ENCODE results near the gene ZNF594.
"Not testable (repeated sequence)": the region's sequence is repeated elsewhere in the genome, so short reads cannot be mapped to it uniquely, and the experiment has no call there.

Gene ZNF594

DNA sequence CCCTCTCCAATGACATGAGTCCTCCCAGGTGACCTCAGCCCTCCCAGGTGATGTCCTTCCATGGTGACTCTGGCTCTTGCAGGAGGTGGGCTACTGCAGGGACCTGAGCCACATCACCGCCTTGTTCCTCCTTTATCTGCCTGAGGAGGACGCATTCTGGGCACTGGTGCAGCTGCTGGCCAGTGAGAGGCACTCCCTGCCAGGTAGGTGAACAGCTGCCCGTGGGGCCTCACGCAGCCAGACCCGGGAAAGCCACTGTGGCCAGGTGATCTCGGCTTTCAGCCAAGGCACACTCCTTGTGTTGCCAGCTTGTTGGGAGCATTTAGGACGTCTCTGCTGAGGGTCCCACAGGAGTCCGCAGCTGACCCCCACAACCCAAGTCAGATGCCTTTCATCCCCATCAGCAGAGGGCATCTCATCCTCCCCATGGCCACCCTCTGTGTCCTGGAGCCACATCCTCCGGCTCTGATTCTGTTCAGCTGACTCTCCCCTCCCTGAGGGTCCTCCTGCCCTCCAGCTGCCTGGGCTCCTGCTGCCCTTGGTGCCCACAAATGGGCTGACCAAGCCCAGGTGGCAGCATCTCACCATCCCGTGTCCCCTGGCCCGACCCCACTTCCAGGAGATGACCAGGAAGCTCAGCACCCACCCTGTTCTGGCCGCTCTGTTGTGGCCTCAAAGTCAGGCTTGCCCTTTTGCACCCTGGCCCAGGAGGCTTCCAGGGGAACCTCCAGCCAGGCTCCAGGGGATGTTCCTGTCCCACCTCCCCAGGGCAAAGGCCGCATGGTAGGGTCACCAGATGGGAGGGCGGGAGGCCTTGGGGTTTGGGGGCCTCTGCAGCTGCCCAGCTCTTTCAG lies 55.7 kb downstream of the ZNF594 start:
- no peak for DNase-seq

DNA sequence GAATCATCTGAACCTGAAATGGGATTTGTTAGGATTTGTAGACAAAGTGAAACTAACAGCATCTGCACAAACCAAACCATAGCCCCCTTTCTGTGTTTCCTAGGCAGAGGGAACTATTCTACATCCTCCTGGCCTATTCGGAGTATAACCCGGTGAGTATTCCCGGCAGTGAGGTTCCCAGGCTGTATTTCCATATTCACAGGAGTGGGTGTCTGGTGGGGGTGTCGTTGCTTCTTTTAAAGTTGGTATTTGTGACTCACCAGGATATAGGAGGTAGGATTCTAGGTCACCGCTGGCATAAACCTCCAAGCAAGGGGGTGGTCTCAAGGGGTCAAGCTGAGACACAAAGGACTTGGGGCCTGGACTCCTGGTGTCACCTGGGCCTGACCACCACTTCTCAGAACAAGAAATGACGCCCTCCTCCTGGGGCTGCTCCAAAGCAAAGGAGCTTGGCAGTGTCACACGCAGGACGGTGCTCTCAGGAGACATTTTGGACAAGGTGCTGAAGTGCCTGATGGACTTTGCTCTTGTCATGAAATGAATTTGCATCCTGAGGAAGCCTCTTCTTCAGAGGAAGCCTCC lies 56.4 kb downstream of the ZNF594 start:
- not testable (repeated sequence) for DNase-seq

GRCh38 chr17:5134571-5134970 lies 57.1 kb downstream of the ZNF594 start:
- not testable (repeated sequence) for DNase-seq

DNA sequence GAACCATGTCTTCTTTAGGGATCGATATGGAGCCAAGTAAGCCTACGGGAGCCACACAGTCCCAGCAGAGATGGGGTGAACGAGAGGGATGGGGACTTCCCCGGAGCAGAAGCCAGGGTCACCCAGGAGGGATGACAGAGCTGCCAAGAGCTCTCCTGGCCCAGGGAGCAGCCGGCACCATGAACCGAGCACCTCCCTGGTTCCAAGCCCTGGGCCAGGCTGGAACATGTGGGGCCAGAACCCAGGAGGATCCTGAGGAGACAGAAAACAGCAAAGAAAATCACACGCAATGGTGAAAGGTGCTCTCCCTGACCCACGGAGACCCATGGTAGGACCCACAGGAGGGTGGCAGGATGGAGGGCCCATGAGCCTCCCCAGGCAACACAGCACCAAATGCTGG lies 57.7 kb downstream of the ZNF594 start:
- not testable (repeated sequence) for DNase-seq

- DNase-seq: no peak
Observed at GRCh38 chr17:5133311-5133710, 58.4 kb downstream of the ZNF594 start.

DNA sequence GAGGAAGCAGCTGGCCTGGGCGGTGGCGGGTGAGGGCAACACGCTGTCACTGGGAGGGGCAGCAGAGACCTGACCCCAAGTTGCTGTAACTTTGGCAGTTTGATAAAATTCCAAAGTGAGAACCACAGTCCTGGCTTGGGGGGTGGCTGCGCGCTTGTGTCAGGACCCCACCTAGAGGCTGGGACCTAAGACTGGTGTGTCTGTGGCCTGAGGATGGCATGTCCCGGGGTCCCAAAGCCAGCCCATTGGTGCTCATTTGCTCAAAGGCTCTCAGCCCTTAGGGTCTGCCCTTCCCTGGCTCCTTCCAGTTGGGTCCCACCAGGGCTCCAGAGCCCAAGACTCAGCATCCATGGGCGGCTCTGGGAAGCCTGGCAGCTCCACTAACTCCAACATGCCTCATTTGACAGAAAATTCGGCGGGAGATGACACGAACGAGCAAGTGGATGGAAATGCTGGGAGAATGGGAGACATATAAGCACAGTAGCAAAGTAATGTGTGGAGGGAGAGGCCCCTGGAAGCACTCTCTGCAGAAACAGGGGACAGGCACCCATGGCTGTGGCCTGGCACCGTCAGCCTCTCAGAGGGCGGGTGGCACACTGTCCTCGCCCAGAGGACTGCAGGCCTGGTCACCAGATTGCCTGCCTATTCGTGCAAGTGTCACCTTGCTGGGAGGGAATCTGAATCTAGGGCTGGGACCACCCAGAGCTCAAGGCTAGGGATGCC lies 59.0 kb downstream of the ZNF594 start:
- not testable (repeated sequence) for DNase-seq

- not testable (repeated sequence) for DNase-seq
Observed at GRCh38 chr17:5131799-5132502, 59.7 kb downstream of the ZNF594 start.

DNA sequence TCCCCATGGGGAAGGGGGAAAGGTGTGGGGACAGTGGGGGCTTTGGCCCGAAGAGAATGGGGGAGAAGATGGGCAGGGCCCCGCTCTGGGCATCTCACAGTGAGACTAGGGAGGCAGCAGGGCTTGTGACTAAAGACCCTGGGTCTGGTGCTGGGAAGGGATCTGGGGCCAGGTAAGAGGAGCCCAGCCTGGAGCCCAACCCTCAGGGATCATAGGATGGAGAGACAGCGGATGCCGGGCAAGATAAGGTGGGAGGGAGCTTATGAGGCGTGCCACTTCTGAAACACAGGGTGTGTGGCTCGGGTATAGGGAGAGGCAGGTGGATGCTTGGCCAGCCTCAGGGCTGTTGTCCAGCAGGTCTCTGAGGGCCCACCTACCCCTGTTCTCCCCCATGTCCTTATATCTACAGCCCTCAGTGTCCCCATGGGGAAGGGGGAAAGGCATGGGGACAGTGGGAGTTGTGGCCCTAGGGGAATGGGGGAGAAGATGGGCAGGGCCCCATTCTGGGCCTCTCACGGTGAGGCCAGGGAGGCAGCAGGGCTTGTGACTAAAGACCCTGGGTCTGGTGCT lies 60.4 kb downstream of the ZNF594 start:
- no peak for DNase-seq

DNA sequence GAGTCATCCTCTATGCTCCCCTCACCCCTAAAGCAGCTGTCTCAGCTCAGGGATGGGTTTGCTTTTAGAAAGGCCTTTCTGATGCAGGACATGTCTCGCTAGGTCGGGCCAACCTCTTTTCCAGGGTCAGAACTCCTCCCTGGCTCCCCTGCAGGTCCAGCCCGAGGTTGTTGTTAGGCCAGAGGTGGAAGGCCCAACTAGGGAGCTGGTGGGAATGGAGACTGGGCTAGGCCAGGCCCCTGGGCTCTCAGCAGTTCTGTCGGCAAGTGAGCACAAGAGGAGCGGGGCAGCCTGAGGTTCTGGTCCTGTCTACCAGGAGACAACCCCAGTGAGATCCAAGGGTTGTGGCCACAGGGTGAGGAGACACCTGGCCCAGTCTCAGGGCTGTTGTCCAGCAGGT lies 61.0 kb downstream of the ZNF594 start:
- not testable (repeated sequence) for DNase-seq

- not testable (repeated sequence) for DNase-seq
Observed at GRCh38 chr17:5130261-5130660, 61.4 kb downstream of the ZNF594 start.

DNA sequence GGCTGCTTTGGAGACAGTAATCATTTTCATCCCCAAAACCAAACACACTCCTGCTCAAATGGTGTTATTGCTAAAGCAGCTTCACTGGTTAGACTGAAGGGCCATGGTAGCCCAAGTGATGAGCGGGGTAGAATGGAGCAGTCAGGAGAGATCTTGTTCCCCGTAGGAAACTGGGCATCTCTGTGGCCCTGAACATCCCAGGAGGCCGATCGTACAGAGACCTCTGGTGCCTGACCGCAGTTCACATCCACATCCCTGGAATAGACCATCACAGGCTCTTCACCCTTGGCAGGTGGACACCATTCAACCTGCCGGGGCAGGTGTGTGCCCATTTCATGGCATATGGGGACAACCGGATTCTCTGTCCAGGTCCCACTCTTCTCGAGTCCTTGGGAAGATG lies 61.9 kb downstream of the ZNF594 start:
- not testable (repeated sequence) for DNase-seq

All from NCI-H446 (cell line).